Measurements from ENCODE around the gene PAX2. TPM values are rescaled to one million over a fixed set of nuclear protein-coding genes. Genes with fewer than 3 reads are reported as not detected.

Gene PAX2
- total RNA-seq, 1 donor from 2014 or later: not detected

DNA sequence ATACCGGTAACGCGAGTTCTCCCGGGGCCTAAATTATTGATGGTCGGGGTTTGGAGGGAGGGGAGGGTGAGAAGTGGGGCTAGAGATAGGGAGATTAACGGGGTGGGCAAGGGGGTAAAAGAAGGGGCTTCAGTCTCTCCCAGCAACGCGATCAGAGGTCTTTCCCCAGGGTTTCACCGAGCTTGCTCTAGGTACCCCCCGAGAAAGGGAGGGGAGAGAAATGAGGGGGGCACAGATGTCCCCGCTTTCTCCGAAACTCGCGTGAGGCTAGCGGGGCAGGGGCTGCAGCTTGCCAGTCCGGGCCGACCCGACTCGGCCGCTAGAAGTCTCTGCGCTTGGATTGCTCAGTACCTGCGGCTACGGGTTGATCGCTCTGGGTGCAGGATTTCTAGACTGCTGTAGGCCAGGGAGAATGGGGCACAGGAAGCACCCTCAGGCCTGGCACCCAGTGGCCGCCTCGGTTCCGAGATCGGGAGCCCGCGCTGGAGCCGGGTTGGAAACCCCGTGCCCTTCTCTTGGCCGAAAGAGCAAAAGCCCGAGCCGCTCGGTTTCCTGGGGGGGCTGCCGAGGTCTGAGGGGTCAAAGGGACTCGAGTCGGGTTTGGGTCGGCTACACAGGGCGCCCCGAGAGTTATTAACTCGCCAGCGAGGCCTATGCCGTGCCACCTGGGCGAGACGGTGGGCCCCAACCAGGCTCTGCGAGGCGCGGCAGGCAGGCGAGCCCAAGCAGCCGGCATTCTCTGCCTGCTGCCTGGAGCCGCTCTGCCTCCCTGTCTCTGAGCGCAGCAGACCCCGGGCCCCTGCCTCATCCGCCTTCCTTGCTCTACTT, 3.1 kb downstream of the PAX2 start:
- peaks cover 37% of the 10 kb centered on the region for H3K4me1 ChIP-seq
- no peaks in the 10 kb centered on the region for H3K9me3 ChIP-seq
- no peak for ATAC-seq
- H3K27ac ChIP-seq: no peak overlapping the region
- no peaks in the 10 kb centered on the region for H3K36me3 ChIP-seq
- DNase-seq: no peak
- TF ChIP-seq, protein P1, sequence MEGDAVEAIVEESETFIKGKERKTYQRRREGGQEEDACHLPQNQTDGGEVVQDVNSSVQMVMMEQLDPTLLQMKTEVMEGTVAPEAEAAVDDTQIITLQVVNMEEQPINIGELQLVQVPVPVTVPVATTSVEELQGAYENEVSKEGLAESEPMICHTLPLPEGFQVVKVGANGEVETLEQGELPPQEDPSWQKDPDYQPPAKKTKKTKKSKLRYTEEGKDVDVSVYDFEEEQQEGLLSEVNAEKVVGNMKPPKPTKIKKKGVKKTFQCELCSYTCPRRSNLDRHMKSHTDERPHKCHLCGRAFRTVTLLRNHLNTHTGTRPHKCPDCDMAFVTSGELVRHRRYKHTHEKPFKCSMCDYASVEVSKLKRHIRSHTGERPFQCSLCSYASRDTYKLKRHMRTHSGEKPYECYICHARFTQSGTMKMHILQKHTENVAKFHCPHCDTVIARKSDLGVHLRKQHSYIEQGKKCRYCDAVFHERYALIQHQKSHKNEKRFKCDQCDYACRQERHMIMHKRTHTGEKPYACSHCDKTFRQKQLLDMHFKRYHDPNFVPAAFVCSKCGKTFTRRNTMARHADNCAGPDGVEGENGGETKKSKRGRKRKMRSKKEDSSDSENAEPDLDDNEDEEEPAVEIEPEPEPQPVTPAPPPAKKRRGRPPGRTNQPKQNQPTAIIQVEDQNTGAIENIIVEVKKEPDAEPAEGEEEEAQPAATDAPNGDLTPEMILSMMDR (IDR thresholded peaks at IDR 0.05): no peak
- H3K4me3 ChIP-seq: no peak overlapping the region
- H3K27me3 ChIP-seq: peaks cover 99% of the 10 kb centered on the region
- intact Hi-C loops (cut with DNase I): no loop called here

DNA sequence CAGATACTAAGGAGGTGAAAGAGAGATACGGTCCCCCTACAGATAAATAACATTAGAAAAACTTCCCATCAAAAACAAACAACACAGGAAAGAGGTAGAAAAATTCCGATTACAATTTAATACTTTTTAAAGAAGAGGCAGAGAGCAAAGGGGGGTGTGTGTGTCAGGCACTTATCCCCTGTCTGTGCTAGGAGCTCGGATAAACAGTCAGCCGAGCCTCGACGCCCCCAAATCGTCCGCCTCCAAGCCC, 3.6 kb downstream of the PAX2 start:
- Histone ChIP-seq H3K4me3 (no peak overlapping the region), H3K36me3 (no peaks in the 10 kb centered on the region), H3K9me3 (no peaks in the 10 kb centered on the region), H3K4me1 (peaks cover 35% of the 10 kb centered on the region), H3K27me3 (peaks cover 100% of the 10 kb centered on the region), H3K27ac (no peak overlapping the region)
- TF ChIP-seq, protein P1 (IDR thresholded peaks at IDR 0.05): no peak
- DNase-seq (no peak), ATAC-seq (no peak)
- intact Hi-C loops (cut with DNase I): no loop called here

DNA sequence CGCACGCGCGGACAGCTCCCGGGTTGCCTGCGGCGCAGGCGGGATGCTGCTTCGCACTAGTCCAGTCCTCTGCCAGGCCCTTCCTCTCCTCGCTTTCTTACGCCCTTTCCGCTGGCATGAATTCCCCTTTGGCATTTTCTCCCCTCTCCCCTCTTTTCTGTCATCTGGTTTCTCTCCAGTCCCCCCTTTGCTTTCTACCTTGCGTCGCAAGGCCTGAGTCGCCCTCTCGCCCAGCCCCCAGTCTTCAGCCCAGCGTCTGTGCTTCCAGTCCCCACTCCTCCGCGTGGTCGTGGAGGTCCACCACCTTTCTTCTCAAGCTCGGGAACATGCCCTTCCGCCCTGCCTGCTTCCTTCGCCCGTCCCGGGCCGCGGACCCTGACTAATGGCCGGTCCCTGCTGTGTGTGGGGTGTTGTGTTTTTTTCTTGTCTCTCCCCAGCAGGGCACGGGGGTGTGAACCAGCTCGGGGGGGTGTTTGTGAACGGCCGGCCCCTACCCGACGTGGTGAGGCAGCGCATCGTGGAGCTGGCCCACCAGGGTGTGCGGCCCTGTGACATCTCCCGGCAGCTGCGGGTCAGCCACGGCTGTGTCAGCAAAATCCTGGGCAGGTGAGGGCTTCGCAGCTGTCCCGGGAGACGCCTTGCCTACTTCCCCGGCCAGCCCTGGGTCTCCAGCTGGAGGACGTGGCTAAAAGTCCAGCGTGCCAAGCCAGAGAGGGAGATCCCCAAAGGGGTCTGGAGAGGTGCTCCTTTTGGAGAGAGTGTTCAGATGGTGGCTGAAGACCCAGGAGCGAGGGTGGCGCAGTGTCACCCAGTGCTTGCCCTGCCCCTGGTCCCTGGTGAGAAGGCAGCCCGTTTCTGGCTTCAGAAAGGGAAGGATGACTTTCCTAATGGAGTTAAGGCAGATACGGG, 4.2 kb downstream of the PAX2 start:
- no peak overlapping the region for H3K4me3 ChIP-seq
- no peak for DNase-seq

DNA sequence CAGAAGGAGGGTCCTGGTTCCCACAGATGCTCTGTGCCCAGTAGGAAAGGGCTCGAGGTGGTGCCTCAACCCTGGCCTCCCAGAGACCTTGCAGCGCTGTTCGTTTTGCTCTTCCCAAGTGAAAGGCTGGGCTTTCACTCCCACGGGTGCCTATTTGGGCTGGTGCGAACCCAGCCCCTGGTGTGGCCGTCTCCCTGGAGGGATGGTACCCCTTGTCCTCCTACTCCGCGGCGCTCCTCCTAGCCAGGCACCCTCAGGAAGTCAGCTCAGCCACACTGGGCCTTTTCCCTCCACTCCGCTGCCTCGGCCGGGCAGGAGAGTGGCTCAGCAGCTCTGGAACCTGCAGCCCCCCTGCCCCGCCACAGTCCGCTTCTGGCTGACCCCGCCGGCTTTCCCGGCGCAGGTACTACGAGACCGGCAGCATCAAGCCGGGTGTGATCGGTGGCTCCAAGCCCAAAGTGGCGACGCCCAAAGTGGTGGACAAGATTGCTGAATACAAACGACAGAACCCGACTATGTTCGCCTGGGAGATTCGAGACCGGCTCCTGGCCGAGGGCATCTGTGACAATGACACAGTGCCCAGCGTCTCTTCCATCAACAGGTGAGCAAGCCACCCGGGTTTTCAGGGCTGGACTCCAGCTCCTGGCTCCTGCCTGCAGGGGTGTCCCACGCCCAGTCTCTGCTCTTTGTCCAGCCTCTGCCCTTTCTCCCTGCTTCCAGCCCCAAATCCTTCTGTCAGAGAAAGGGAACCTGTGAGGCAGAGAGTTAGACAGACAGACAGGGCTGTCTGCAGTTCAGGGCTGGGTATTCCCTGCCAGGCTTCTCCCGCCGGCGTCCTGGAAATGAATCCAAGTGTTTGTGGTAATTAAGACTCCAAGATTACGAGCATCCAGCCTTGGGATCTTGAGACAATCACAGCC, 5.2 kb downstream of the PAX2 start:
- Histone ChIP-seq H3K27me3 (peaks cover 100% of the 10 kb centered on the region), H3K27ac (no peak overlapping the region), H3K4me3 (no peak overlapping the region), H3K36me3 (no peaks in the 10 kb centered on the region), H3K4me1 (peaks cover 20% of the 10 kb centered on the region), H3K9me3 (no peaks in the 10 kb centered on the region)
- intact Hi-C loops (cut with DNase I): no loop called here
- TF ChIP-seq, protein P1 (IDR thresholded peaks at IDR 0.05): no peak
- DNase-seq (no peak), ATAC-seq (no peak)

More for the DNA sequence above, 4.2 kb downstream of the PAX2 start:
- ATAC-seq: no peak
- intact Hi-C loops (cut with DNase I): no loop called here
- no peaks in the 10 kb centered on the region for H3K36me3 ChIP-seq
- H3K27me3 ChIP-seq: peaks cover 100% of the 10 kb centered on the region
- H3K4me1 ChIP-seq: peaks cover 30% of the 10 kb centered on the region
- TF ChIP-seq, protein P1 (IDR thresholded peaks at IDR 0.05): no peak
- H3K9me3 ChIP-seq: no peaks in the 10 kb centered on the region
- H3K27ac ChIP-seq: no peak overlapping the region

DNA sequence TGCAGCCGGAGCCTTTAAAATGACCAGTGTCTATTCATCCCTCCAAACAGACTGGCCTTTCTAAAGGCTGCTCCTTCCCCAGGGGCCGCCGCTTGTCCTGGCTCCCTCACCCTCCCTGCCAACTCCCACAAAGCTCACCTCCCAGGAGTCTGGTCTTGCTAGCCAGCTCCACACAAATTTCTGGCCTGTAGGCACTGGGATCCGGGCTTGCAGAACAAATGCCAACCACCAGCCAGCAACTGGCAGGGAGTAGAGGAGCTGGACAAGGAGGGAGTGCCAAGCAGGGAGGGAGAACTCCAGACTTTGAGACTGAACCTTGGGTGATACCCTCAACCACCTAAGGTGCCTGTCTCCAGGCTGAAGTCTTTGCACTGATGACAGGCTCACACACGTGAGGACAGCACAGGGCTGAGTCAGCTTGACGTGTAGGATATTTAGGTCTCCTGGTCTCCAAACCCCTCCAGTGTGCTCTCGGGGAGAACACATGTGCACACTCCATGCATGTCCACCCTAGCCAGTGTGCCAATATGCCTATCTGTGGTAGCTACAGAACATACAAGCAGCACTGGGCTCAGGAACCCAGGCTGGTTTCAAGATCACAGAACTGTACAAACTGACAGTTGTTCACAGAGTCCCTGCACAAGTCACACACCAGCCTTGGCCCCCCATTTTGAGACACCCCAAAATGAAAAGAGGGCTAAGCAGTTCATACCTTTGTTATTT, 6.0 kb downstream of the PAX2 start:
- peaks cover 100% of the 10 kb centered on the region for H3K27me3 ChIP-seq
- H3K36me3 ChIP-seq: no peaks in the 10 kb centered on the region
- peaks cover 14% of the 10 kb centered on the region for H3K4me1 ChIP-seq
- H3K27ac ChIP-seq: no peak overlapping the region
- intact Hi-C loops (cut with DNase I): no loop called here
- H3K4me3 ChIP-seq: no peak overlapping the region
- no peaks in the 10 kb centered on the region for H3K9me3 ChIP-seq
- DNase-seq (no peak), ATAC-seq (no peak)
- TF ChIP-seq, protein P1 (IDR thresholded peaks at IDR 0.05): no peak
